Measurements from ENCODE around the gene PCDHA8. TPM values are rescaled to one million over a fixed set of nuclear protein-coding genes. Genes with fewer than 3 reads are reported as not detected.
"Not testable (repeated sequence)": the region's sequence is repeated elsewhere in the genome, so short reads cannot be mapped to it uniquely, and the experiment has no call there.

PCDHA8 gene
- polyA plus RNA-seq, 3 donors = 0.06 to 0.09 (median 0.09) TPM

DNA sequence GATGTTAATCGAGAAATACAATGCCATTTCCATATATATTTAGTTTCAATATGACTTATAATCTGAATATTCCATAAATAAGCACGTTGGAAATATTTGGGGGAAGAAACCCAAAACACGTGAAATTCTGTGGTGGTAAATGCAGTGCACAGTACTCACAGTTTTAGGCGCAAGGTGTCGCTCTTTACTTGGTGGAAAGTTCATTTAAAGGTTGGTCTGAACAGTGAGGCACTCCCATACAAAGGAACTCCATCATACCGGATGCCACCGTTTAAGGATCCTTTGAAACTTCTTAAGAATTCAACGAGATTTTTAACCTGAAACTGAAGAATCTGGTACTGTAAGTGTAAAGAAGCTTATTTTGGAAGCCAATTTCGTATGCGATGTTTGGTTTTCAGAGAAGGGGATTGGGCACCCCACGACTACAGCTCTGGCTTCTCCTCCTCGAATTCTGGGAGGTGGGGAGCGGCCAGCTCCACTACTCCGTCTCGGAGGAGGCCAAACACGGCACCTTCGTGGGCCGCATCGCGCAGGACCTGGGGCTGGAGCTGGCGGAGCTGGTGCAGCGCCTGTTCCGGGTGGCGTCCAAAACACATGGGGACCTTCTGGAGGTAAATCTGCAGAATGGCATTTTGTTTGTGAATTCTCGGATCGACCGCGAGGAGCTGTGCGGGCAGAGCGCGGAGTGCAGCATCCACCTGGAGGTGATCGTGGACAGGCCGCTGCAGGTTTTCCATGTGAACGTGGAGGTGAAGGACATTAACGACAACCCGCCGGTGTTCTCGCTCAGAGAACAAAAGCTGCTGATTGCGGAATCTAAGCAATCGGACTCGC lies 28.0 kb downstream of the PCDHA8 start, which contains the start of gene PCDHA11:
Gene PCDHA11, plus strand, starts transcription at position 237 of the 834 bp plus-strand sequence. Its CDS starts 147 bp downstream, at position 384.
- DNase-seq (ENCODE audit: extremely low read depth in 1 of 11, low read depth in 9 of 11, low spot score in 4 of 11) = no peak

DNA sequence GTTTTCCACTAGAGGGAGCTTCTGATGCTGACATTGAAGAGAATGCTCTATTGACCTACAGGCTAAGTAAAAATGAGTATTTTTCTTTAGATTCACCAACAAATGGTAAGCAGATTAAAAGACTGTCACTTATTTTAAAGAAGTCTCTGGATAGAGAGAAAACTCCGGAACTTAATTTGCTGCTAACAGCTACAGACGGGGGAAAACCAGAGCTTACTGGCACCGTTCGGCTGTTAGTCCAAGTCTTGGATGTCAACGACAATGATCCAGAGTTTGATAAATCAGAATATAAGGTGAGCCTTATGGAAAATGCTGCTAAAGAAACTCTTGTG lies 28.5 kb downstream of the PCDHA8 start:
- DNase-seq (ENCODE audit: extremely low read depth in 1 of 11, low read depth in 9 of 11, low spot score in 4 of 11) = no peak

DNA sequence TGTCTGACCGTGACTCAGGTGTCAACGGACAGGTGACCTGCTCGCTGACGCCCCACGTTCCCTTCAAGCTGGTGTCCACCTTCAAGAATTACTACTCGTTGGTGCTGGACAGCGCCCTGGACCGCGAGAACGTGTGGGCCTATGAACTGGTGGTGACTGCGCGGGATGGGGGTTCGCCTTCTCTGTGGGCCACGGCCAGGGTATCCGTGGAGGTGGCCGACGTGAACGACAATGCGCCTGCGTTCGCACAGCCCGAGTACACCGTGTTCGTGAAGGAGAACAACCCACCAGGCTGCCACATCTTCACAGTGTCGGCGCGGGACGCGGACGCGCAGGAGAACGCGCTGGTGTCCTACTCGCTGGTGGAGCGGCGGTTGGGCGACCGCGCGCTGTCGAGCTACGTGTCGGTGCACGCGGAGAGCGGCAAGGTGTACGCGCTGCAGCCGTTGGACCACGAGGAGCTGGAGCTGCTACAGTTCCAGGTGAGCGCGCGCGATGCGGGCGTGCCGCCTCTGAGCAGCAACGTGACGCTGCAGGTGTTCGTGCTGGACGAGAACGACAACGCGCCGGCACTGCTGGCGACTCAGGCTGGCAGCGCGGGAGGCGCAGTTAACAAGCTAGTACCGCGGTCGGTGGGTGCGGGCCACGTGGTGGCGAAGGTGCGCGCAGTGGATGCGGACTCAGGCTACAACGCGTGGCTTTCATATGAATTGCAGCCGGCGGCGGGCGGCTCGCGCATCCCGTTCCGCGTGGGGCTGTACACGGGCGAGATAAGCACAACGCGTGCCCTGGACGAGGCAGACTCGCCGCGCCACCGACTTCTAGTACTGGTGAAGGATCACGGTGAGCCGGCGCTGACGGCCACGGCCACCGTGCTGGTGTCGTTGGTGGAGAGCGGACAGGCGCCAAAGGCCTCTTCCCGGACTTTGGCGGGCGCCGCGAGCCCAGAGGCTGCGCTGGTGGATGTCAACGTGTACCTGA lies 29.5 kb downstream of the PCDHA8 start:
- DNase-seq (ENCODE audit: extremely low read depth in 1 of 11, low read depth in 9 of 11, low spot score in 4 of 11) = no peak

DNA sequence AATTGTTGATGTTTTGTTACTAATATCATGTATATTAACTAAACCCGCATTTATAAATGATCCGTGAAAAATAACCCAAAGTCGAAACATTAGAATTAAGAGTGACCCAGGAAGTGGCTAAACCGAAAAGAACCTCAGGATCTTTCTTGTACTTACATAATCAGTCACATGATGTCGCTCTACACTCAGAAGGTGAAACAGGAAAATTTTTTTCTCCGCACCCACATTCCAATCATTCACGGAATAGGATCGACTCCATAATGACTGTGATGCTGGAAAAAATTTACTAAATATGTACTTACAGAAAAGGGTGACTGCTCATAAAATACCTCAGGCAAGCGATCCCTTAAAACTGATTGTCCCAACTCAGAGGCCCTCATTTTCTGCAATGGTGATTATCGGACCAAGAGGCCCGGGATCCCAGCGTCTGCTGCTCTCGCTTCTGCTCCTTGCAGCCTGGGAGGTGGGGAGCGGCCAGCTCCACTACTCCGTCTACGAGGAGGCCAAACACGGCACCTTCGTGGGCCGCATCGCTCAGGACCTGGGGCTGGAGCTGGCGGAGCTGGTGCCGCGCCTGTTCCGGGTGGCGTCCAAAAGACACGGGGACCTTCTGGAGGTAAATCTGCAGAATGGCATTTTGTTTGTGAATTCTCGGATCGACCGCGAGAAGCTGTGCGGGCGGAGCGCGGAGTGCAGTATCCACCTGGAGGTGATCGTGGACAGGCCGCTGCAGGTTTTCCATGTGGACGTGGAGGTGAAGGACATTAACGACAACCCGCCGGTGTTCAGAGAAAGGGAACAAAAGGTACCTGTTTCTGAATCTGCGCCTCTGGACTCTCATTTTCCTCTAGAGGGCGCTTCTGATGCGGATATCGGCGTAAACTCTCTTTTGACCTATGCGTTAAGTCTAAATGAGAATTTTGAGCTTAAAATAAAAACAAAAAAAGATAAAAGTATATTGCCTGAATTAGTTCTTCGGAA lies 34.4 kb downstream of the PCDHA8 start, which contains the start of gene PCDHA12:
Gene PCDHA12, plus strand, starts transcription at position 224 of the 981 bp plus-strand sequence. Its CDS starts 165 bp downstream, at position 389.
- no peak for DNase-seq (ENCODE audit: extremely low read depth in 1 of 11, low read depth in 9 of 11, low spot score in 4 of 11)

DNA sequence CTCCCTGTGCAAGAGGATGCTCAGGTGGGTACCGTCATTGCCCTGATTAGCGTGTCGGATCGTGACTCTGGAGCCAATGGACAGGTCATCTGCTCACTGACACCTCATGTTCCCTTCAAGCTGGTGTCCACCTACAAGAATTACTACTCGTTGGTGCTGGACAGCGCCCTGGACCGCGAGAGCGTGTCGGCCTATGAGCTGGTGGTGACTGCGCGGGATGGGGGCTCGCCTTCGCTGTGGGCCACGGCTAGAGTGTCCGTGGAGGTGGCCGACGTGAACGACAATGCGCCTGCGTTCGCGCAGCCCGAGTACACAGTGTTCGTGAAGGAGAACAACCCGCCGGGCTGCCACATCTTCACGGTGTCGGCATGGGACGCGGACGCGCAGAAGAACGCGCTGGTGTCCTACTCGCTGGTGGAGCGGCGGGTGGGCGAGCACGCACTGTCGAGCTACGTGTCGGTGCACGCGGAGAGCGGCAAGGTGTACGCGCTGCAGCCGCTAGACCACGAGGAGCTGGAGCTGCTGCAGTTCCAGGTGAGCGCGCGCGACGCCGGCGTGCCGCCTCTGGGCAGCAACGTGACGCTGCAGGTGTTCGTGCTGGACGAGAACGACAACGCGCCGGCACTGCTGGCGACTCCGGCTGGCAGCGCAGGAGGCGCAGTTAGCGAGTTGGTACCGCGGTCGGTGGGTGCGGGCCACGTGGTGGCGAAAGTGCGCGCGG lies 35.7 kb downstream of the PCDHA8 start:
- DNase-seq (ENCODE audit: extremely low read depth in 1 of 11, low read depth in 9 of 11, low spot score in 4 of 11) = not testable (repeated sequence)

DNA sequence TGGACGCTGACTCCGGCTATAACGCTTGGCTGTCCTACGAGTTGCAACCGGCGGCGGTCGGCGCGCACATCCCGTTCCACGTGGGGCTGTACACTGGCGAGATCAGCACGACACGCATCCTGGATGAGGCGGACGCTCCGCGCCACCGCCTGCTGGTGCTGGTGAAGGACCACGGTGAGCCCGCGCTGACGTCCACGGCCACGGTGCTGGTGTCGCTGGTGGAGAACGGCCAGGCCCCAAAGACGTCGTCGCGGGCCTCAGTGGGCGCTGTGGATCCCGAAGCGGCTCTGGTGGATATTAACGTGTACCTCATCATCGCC lies 36.2 kb downstream of the PCDHA8 start:
- DNase-seq (ENCODE audit: extremely low read depth in 1 of 11, low read depth in 9 of 11, low spot score in 4 of 11) = no peak

DNA sequence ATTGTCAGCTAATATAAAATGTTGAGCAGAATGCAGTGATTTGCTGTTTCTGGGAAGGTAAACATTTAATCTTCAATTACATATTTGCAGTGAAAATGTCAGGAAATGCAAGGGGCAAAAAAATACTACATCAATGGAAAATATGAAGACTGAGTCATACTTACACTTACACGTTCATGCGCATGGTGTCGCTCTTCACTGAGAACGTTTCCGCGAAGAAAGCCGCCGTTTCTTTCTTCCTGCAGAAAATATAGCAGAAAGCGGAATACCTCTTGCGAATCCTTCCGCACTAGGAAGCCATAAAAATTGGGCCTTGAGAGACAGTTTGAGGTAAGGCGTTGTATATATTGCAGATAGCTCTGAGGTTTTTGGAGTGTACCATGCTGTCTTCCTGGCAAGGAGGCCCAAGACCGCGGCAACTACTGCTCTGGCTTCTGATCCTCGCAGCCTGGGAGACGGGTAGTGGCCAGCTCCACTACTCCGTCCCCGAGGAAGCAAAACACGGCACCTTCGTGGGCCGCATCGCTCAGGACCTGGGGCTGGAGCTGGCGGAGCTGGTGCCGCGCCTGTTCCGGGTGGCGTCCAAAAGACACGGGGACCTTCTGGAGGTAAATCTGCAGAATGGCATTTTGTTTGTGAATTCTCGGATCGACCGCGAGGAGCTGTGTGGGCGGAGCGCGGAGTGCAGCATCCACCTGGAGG lies 41.1 kb downstream of the PCDHA8 start, which contains the start of gene PCDHA13:
Gene PCDHA13, plus strand, starts transcription at position 236 of the 702 bp plus-strand sequence. Its CDS starts 145 bp downstream, at position 381.
- no peak for DNase-seq (ENCODE audit: extremely low read depth in 1 of 11, low read depth in 9 of 11, low spot score in 4 of 11)

DNA sequence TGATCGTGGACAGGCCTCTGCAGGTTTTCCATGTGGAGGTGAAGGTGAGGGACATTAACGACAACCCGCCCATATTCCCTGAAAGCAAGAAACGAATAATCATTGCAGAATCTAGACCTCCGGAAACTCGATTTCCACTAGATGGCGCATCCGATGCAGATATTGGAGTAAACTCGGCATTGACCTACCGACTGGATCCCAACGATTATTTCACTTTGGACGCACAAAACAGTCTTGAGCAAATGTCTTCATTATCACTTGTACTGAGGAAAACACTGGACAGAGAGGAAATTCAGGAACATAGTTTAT lies 41.6 kb downstream of the PCDHA8 start:
- no peak for DNase-seq (ENCODE audit: extremely low read depth in 1 of 11, low read depth in 9 of 11, low spot score in 4 of 11)

DNA sequence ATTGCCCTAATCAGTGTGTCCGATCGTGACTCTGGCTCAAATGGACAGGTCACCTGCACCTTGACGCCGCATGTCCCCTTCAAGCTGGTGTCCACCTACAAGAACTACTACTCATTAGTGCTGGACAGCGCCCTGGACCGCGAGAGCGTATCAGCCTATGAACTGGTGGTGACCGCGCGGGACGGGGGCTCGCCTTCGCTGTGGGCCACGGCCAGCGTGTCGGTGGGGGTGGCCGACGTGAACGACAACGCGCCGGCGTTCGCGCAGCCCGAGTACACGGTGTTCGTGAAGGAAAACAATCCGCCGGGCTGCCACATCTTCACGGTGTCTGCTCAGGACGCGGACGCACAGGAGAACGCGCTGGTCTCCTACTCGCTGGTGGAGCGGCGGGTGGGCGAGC lies 42.4 kb downstream of the PCDHA8 start:
- no peak for DNase-seq (ENCODE audit: extremely low read depth in 1 of 11, low read depth in 9 of 11, low spot score in 4 of 11)

DNA sequence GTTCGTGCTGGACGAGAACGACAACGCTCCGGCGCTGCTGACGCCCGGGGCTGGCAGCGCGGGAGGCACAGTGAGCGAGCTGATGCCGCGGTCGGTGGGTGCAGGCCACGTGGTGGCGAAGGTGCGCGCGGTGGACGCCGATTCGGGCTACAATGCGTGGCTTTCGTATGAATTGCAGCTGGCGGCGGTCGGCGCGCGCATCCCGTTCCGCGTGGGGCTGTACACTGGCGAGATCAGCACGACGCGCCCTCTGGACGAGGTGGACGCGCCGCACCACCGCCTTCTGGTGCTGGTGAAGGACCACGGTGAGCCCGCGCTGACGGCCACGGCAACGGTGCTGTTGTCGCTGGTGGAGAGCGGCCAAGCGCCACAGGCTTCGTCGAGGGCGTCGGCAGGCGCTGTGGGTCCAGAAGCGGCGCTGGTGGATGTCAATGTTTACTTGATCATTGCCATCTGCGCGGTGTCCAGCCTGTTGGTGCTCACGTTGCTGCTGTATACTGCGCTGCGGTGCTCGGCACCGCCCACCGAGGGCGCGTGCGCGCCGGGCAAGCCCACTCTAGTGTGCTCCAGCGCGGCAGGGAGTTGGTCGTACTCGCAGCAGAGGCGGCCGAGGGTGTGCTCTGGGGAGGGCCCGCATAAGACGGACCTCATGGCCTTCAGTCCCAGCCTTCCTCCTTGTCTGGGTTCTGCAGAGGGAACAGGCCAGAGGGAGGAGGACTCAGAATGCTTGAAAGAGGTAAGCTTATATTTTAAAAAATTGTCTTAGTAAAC lies 43.1 kb downstream of the PCDHA8 start:
- DNase-seq (ENCODE audit: extremely low read depth in 1 of 11, low read depth in 9 of 11, low spot score in 4 of 11) = no peak

Other genes starting within 250 kb of the PCDHA8 start
- gene CD14, start 208.0 kb upstream of the PCDHA8 start, polyA plus RNA-seq (ENCODE audit: insufficient read length in 3 of 3) = 10 to 100 TPM in 2 of 3 donors, 1 to 10 TPM in 1; 8.4 to 11.5 (median 11.0) TPM
- 10 to 100 TPM; 16.1 to 19.3 (median 17.0) TPM for gene TMCO6, start 201.7 kb upstream of the PCDHA8 start, polyA plus RNA-seq (ENCODE audit: insufficient read length in 3 of 3)
- 10 to 100 TPM; 77.3 to 94.8 (median 88.4) TPM for gene NDUFA2, start 193.6 kb upstream of the PCDHA8 start, polyA plus RNA-seq (ENCODE audit: insufficient read length in 3 of 3)
- gene IK, start 193.4 kb upstream of the PCDHA8 start, polyA plus RNA-seq (ENCODE audit: insufficient read length in 3 of 3) = 100 to 1,000 TPM; 158 to 177 (median 174) TPM
- 10 to 100 TPM; 15.0 to 20.6 (median 15.8) TPM for gene WDR55, start 176.3 kb upstream of the PCDHA8 start, polyA plus RNA-seq (ENCODE audit: insufficient read length in 3 of 3)
- gene DND1, start 167.6 kb upstream of the PCDHA8 start, polyA plus RNA-seq (ENCODE audit: insufficient read length in 3 of 3) = 1 to 10 TPM in 1 of 3 donors, under 1 TPM in 2; 0.36 to 1.0 (median 0.76) TPM
- 10 to 100 TPM; 70.5 to 78.3 (median 71.8) TPM for gene HARS1, start 149.8 kb upstream of the PCDHA8 start, polyA plus RNA-seq (ENCODE audit: insufficient read length in 3 of 3)
- gene HARS2, start 149.7 kb upstream of the PCDHA8 start, polyA plus RNA-seq (ENCODE audit: insufficient read length in 3 of 3) = 10 to 100 TPM; 42.6 to 54.8 (median 46.8) TPM
- gene ZMAT2, start 140.7 kb upstream of the PCDHA8 start, polyA plus RNA-seq (ENCODE audit: insufficient read length in 3 of 3) = 100 to 1,000 TPM; 103 to 141 (median 128) TPM
- under 1 TPM in 1 of 3 donors, not detected in 2; 0.09 TPM for gene PCDHA1, start 55.0 kb upstream of the PCDHA8 start, polyA plus RNA-seq (ENCODE audit: insufficient read length in 3 of 3)
- gene PCDHA2, start 46.3 kb upstream of the PCDHA8 start, polyA plus RNA-seq (ENCODE audit: insufficient read length in 3 of 3) = under 1 TPM; 0.24 to 0.37 (median 0.30) TPM
- under 1 TPM; 0.36 to 0.41 (median 0.37) TPM for gene PCDHA3, start 40.1 kb upstream of the PCDHA8 start, polyA plus RNA-seq (ENCODE audit: insufficient read length in 3 of 3)
- 1 to 10 TPM in 2 of 3 donors, under 1 TPM in 1; 0.96 to 1.1 (median 1.0) TPM for gene PCDHA4, start 34.1 kb upstream of the PCDHA8 start, polyA plus RNA-seq (ENCODE audit: insufficient read length in 3 of 3)
- under 1 TPM in 2 of 3 donors, not detected in 1; 0.06 to 0.21 TPM for gene PCDHA5, start 19.6 kb upstream of the PCDHA8 start, polyA plus RNA-seq (ENCODE audit: insufficient read length in 3 of 3)
- gene PCDHA6, start 13.2 kb upstream of the PCDHA8 start, polyA plus RNA-seq (ENCODE audit: insufficient read length in 3 of 3) = under 1 TPM; 0.16 to 0.41 (median 0.40) TPM
- under 1 TPM; 0.23 to 0.33 (median 0.26) TPM for gene PCDHA7, start 6.9 kb upstream of the PCDHA8 start, polyA plus RNA-seq (ENCODE audit: insufficient read length in 3 of 3)
- gene PCDHA9, start 7.2 kb downstream of the PCDHA8 start, polyA plus RNA-seq (ENCODE audit: insufficient read length in 3 of 3) = under 1 TPM; 0.03 to 0.05 (median 0.04) TPM
- under 1 TPM; 0.23 to 0.91 (median 0.75) TPM for gene PCDHA10, start 14.7 kb downstream of the PCDHA8 start, polyA plus RNA-seq (ENCODE audit: insufficient read length in 3 of 3)
- gene PCDHA11, start 27.8 kb downstream of the PCDHA8 start, polyA plus RNA-seq (ENCODE audit: insufficient read length in 3 of 3) = under 1 TPM; 0.09 to 0.29 (median 0.17) TPM
- under 1 TPM in 2 of 3 donors, not detected in 1; 0.11 to 0.12 TPM for gene PCDHA12, start 34.1 kb downstream of the PCDHA8 start, polyA plus RNA-seq (ENCODE audit: insufficient read length in 3 of 3)
- not detected for gene PCDHA13, start 40.9 kb downstream of the PCDHA8 start, polyA plus RNA-seq (ENCODE audit: insufficient read length in 3 of 3)
- gene PCDHAC1, start 85.1 kb downstream of the PCDHA8 start, polyA plus RNA-seq (ENCODE audit: insufficient read length in 3 of 3) = under 1 TPM; 0.09 to 0.17 (median 0.09) TPM
- gene PCDHAC2, start 125.3 kb downstream of the PCDHA8 start, polyA plus RNA-seq (ENCODE audit: insufficient read length in 3 of 3) = under 1 TPM; 0.52 to 0.65 (median 0.64) TPM
- under 1 TPM; 0.04 to 0.12 (median 0.12) TPM for gene PCDHB1, start 210.2 kb downstream of the PCDHA8 start, polyA plus RNA-seq (ENCODE audit: insufficient read length in 3 of 3)

All from renal cortex interstitium (tissue), 11 donors.